IPS DF 19.7 (cell line): ENCODE data around the gene SEC22A.

Experiments used
- DNase-seq: peaks from one replicate; pipeline ENCODE4 v3.0.0-alpha.2; 2013; ENCODE audit warnings: low read depth, low spot score

SEC22A gene

DNA sequence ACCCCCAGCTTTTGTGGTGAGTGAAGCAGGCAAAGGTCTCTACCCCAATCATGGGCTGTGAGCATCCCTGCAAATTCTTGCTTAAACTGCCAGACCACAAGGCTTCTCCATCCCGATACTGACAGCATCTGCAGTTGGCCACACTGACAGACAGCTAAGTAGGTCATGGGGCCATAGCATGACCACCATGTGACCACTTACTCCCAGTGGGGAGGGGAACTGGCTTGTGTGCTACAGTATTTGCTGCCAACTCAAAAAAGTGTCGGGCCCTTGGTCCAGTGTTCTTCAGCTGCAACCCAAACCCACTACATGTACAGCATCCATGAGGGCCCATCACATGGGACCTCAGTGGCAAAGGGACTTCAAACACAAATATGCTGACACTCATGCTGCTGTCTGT, 103.4 kb downstream of the SEC22A start:
- no peak for DNase-seq

DNA sequence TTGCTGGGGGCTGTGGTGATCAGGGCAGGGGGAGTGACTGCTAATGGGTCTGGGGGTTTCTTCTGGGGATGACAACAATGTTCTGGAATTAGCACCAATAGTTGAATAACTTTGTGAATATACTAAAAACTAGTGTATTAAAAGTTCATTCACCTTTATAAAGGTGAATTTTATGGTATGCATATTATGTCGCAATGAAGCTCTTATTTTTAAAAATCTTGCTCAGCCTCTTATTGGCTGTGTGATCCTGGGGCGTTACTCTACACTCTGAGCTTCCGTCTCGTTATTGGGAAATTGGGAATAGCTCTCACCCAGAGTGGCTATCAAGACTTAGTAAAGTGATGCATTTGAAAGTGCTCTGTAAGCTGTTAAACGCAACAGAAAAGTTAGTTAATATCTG, 105.3 kb downstream of the SEC22A start:
- no peak for DNase-seq

DNA sequence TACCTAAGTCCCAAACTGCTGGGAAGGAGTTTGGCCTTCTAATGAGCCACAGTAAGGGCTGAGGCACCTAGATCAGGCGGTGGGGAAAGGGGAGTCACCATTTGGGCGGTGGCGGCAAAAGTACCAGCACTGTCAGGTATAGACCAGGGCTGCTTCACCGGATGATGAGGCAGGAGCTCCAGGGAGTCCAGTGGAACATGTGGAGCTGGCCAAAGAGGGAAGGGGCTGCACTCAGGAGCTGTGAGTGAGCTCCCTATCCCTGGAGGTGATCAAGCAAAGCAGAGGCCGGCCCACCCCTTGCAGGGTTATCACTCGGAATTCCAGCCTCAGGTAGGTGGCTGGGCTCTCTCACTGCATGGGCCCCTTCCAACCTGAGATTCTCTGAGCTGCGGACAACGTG, 108.4 kb downstream of the SEC22A start:
- DNase-seq = no peak

DNA sequence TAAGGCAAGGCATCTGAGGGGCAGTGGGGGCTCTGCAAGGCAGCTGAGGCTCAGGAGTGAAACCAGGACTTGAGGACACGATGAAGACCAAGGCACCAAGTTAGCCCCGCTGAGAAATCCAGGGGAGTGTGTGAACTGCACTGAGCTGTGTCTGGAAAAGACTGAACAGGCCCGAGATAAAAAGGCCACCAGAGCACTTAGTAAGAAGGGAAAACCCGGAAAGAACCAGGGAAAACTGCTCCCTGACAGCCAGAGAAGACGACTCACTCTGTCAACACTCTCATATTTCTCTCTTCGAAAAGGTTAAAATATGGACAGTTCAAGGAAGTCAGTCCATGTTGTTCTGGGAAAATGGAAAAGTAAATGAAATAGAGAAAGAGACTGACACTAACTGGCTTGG, 109.0 kb downstream of the SEC22A start:
- no peak for DNase-seq

DNA sequence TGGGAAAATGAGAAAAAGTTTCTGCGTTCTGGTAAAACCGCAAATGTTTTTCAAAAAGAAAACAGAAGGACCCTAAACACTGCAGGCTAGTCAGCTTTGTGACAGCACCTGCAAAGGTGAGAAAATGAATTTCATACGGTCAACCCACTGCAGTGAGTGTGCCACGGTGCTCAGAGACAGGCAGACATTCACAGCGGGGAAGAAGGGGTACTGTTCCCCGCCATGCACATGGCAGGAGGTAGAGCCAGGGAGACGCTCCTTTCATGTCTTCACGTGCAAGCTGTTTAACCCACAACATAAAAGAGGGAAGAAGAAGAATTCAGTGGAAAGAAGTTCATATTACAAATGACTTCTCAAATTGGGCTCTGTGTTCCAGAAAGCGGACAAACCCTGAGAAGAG, 109.5 kb downstream of the SEC22A start:
- no peak for DNase-seq

DNA sequence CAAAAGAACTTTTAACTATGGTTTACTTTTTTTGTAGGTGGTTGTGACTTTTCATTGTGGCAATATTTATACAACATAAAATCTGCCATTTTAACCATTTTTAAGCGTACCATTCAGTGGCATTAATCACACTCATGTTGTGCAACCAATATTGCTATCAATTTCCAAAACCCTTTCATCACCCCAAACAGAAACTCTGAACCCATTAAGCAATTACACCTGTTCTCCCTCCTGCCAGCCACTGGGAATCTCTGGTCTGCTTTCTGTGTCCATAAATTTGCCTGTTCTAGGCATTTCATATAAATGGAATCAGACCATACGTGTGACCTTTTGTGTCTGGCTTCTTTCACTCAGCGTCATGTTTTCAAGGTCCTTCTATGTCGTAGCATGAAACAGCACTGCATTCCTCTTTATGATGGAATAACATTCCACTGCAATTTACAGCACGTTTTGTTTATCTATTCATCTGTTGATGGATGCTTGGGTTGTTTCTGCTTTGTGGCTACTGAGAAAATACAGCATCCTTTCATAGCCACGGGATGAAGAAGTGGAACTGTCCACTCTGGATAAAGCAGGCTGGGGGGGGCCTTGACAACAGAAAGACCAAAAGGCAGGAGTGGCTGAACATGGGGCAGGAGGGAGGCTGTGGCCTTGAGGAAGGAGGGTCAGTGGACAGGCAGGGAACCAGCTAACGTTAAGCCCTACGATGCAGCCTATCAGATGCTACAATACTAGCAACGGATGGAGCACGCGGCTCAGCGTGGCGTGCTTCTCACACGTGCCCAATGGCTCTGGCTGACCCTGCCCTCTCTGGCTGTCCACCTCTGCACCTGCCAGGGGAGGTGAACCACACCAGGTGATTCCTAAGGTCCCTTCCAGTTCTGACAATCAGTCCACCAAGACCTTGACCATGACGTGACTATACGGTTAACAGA, 110.9 kb downstream of the SEC22A start:
- no peak for DNase-seq

DNA sequence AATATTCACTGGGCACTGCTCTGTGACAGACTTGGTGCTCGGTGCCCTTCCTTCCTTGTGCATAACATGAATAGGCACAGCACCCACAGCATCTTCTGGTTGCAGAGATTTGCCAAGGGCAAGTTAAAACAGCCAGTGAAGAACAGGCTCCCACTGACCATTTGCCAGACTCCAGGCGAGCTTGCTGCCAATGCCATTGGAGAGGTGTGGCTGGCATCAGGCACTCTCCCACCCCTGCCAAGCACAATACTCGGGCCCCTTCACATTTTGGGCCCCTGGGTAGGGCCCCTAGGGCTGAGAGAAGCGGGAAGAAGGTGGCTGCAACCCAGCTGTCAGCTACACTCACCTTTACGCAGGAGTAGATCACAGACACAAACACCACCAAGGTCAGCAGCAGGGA, 112.1 kb downstream of the SEC22A start:
- no peak for DNase-seq

DNA sequence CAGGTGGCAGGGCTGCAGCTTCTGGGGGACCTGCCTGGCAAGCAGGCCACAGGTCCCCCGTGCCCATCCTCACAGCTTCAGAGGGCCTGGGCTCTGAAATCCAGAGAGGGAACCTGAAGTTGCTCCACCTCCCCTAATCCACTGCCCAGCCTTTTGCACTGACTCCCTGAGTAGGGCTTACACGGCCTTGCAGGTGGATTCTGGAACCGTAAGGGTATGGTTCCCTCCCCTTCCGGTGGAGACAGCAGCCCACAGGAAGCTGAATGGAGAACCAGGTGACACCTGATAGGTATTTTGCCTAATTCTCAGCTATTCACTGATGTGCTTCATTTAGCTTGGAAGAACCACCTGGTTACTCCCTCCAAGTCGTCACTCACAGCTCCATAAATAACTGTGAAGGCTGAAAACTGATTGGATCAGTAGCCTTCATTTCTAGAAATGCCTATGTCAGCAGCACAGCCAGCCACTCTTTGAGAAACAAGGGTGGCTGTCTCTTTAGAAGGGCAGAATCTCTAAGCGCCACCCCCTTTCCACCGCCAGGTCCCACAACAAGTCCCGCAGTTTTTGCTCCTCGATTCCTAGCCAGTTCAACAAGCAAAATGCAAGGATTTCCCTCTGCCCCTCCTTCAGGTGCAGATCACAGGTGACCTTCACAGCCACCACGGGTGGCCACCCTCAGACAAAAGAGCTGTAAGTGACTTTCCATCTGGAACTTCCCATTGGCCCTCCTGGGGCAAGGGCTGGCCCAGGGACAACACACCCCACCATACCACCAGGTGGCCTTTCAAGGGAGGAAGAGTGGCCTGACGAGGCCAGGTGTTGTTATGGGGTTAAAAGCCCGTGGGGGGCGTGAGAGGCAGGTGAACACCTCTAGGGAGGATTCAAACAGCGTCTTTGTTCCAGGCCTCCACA, 112.9 kb downstream of the SEC22A start:
- DNase-seq = peak; percentile 98

DNA sequence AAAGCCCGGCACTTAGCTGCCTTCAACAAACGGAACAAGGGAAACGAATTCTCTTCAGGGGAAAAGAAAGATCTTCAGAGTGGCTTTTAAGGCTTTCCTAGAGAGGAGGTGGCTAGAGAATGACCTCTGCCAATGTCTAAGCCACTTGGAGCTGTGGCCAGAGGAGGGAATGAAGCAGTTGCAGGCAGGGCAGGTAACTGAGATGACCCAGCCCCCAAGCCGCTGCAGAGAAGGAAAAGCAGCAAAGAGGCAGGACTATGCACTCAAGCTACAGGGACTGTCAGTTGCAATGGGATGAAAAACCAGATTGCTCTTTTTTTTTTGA, 113.5 kb downstream of the SEC22A start:
- no peak for DNase-seq

DNA sequence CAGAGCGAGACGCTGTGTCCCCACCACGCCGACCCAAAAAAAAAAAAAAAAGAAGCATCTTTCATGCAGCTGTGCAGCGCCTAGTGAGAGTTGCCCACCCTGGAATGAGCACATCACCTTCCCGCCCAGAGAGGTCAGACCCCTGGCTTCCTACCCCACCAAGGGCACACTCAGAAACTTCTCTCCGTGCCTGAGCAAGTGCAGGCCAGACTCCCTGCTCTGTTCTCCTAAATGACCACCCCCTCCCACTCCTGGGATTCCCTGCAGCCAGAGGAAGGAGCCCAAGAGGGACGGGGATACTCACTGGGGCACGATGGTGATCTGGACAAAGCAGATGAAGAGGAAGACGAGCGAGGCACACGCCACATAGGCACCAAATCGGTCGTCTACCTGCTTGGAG, 116.0 kb downstream of the SEC22A start:
- no peak for DNase-seq

DNA sequence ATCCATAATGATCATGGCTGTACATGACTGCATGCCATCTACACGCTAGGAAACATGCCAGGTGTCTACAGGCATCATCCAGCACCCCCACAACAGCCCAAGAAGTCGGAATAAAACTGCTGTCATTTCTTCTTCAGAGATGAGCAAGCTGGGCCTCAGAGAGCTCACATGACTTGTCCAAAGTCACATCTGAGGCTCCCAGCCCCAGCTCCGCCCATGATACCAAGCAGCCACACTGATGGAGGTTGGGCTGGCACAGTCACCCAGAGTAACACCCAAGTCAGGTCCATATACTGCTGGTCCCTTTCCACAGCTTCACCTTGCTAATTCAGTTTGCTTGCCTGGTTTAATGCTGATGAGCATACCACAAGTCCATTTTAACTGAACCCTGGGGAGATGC, 116.6 kb downstream of the SEC22A start:
- DNase-seq = no peak

DNA sequence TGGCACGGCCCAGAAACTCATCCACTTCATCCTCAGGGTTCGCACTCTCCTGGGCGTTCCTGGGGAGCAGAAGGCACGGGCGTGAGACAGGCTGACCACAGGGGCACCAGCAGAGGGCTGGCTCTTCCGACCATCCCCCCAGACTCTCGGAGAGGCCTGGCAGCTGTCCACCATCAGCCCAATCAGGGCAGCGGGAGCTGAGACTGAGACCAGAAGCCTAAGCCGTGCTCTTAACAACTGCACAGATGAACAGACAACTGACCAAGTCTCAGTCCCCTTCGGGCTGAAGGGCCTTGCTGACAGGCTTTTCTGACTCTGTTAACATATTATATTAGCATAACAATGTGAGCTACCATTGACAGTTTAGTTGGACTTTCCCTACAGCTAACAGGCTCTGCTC, 118.0 kb downstream of the SEC22A start:
- DNase-seq = peak; percentile 38

DNA sequence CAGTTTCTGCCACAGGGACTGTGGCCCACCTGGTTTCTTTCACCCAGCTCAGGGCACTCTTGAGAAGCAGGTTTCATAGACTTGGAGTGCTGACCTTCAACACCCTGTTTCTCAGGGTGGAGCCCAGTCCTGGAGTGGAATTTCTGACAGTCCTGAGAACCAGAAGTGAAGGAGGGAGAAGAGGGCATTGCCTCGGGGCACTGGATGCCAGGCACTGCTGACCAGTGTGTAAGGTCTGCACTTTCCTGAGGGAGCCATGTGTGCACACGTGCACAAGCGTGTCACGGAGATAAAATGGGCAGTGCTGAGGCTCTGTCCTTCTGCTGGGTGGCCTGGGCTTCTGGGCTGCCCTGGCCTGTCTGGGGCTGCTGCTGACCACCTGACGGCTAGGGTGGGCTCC, 118.5 kb downstream of the SEC22A start:
- no peak for DNase-seq

DNA sequence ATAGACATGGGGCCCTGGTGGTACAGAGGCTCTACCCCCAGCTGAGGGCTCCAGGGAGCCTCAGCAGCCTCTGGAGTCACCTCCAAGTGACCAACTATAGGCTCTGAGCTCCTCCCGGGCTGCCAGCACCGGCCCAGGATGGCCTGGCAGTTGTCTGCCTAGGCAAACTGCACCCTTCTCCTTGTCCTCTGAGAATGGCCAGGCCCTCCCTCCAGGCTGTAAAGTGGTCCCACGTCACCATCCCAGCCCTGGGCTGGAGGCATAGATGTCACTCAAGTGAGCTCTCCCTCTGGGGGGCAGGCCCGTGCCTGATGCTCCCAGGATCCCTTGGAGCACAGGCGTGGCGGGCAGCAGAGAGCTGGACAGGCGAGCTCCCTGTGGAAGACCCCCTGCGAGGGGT, 120.1 kb downstream of the SEC22A start:
- DNase-seq = no peak

DNA sequence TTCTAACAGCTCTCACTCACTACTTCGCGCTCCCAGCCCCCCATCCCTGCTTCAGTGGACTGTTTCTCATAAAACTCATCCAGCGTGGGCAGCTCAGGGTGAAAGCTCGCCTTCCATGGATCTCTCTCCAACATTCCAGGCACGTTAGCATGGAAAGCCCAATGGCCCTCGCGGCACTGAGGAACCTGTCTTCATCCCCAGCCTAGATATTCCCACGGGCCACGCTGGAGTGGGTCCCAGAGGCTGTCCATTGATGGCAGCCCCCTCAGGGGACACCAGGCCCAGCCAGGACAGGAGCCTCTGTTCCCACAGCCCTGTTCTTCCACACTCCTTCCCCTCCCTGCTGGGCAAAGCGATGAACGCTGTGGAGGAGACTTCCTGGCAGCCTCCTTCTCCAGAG, 121.1 kb downstream of the SEC22A start:
- no peak for DNase-seq
